Astrocyte (in vitro differentiated cells and primary cell): ENCODE results near the gene CNGA4. TPM values are rescaled to one million over a fixed set of nuclear protein-coding genes. Genes with fewer than 3 reads are reported as not detected.

Source experiments
- DNase-seq: peaks from one replicate; pipeline ENCODE4 v3.0.0-alpha.2; 2010; ENCODE audit warnings: low read depth
- FAIRE-seq: peaks from 2 replicates; lab custom pipeline; 2011; peaks lifted over from hg19 to GRCh38; lab: Jason Lieb, UNC
- H2AFZ ChIP-seq: 2 replicates; pipeline ENCODE4 v1.6.0; 2012; ENCODE audit warnings: low read depth, low read length, inconsistent platforms
- H3K27ac ChIP-seq: 2 replicates; pipeline ENCODE4 v1.5.1; 2011; ENCODE audit warnings: low read depth, low read length, inconsistent platforms
- H3K27me3 ChIP-seq: 2 replicates; pipeline ENCODE4 v1.6.0; 2011; ENCODE audit warnings: low read length, inconsistent platforms; ENCODE audit not compliant: insufficient read depth
- H3K36me3 ChIP-seq: 2 replicates; pipeline ENCODE4 v1.5.1; 2011; ENCODE audit warnings: low read length, inconsistent platforms; ENCODE audit not compliant: insufficient read depth
- H3K4me1 ChIP-seq: 2 replicates; pipeline ENCODE4 v1.5.1; 2011; ENCODE audit warnings: low read length, inconsistent platforms; ENCODE audit not compliant: insufficient read depth
- H3K4me2 ChIP-seq: 2 replicates; pipeline ENCODE4 v1.6.0; 2012; ENCODE audit warnings: low read length, inconsistent platforms
- H3K4me3 ChIP-seq: 2 replicates; pipeline ENCODE4 v1.5.1; 2011; ENCODE audit warnings: low read depth, mild to moderate bottlenecking, low read length, inconsistent platforms; ENCODE audit not compliant: insufficient read depth
- H3K79me2 ChIP-seq: 2 replicates; pipeline ENCODE4 v1.6.0; 2012; ENCODE audit warnings: mild to moderate bottlenecking, low read length, inconsistent platforms; ENCODE audit not compliant: insufficient read depth
- H3K9ac ChIP-seq: 2 replicates; pipeline ENCODE4 v1.6.0; 2012; ENCODE audit warnings: mild to moderate bottlenecking, low read length, inconsistent platforms
- H3K9me3 ChIP-seq: 2 replicates; pipeline ENCODE4 v1.5.1; 2012; ENCODE audit warnings: low read depth, mild to moderate bottlenecking, low read length, inconsistent platforms; ENCODE audit not compliant: insufficient read depth
- H4K20me1 ChIP-seq: 2 replicates; pipeline ENCODE4 v1.6.0; 2012; ENCODE audit warnings: low read length, inconsistent platforms; ENCODE audit not compliant: insufficient read depth
- H3K27ac Mint-ChIP-seq: one replicate; pipeline ENCODE4 v1.8.0; 2021; ENCODE audit warnings: mild to moderate bottlenecking, mixed read lengths; ENCODE audit not compliant: unreplicated experiment
- H3K27me3 Mint-ChIP-seq: one replicate; pipeline ENCODE4 v1.8.0; 2021; ENCODE audit warnings: low read depth, mixed read lengths; ENCODE audit not compliant: unreplicated experiment
- H3K36me3 Mint-ChIP-seq: one replicate; pipeline ENCODE4 v1.8.0; 2021; ENCODE audit warnings: low read depth, mixed read lengths; ENCODE audit not compliant: unreplicated experiment
- H3K4me1 Mint-ChIP-seq: one replicate; pipeline ENCODE4 v1.8.0; 2021; ENCODE audit warnings: low read depth, mixed read lengths; ENCODE audit not compliant: unreplicated experiment
- H3K4me3 Mint-ChIP-seq: one replicate; pipeline ENCODE4 v1.8.0; 2021; ENCODE audit warnings: mild to moderate bottlenecking, moderate library complexity, mixed read lengths; ENCODE audit not compliant: unreplicated experiment
- H3K9me3 Mint-ChIP-seq: one replicate; pipeline ENCODE4 v1.8.0; 2021; ENCODE audit warnings: mild to moderate bottlenecking, mixed read lengths; ENCODE audit not compliant: unreplicated experiment
- CTCF ChIP-seq: IDR thresholded peaks from 2 replicates; pipeline ENCODE4 v1.5.1; 2011; ENCODE audit warnings: low read depth, mild to moderate bottlenecking, inconsistent platforms, low read length, moderate library complexity; ENCODE audit not compliant: insufficient read depth
- EZH2 ChIP-seq: IDR thresholded peaks from 2 replicates; pipeline ENCODE4 v1.6.1; 2012; ENCODE audit warnings: mild to moderate bottlenecking, low read length, inconsistent platforms; ENCODE audit not compliant: insufficient read depth
- total RNA-seq: library from RNA; stranded (reverse); gene quantifications from 2 replicates; pipeline ENCODE4 v1.2.1, GENCODE V29; 2021

CNGA4 gene
- total RNA-seq, 1 donor from 2014 or later, result 0.16 TPM

- H3K4me3 Mint-ChIP-seq, result no peak overlapping the region
- no peak overlapping the region for H3K27ac ChIP-seq
- H4K20me1 ChIP-seq, result peaks cover 54% of the 10 kb centered on the region
- H3K9me3 Mint-ChIP-seq, result no peaks in the 10 kb centered on the region
- no peaks in the 10 kb centered on the region for H3K36me3 ChIP-seq
- H3K4me2 ChIP-seq, result no peak overlapping the region
- H3K27me3 Mint-ChIP-seq, result no peaks in the 10 kb centered on the region
- TF ChIP-seq EZH2 (no peak), CTCF (no peak)
- no peaks in the 10 kb centered on the region for H3K9me3 ChIP-seq
- DNase-seq (no peak), FAIRE-seq (no peak)
- H2AFZ ChIP-seq, result no peak overlapping the region
- H3K4me1 ChIP-seq, result peaks cover 6% of the 10 kb centered on the region
- peaks cover 8% of the 10 kb centered on the region for H3K4me1 Mint-ChIP-seq
- no peaks in the 10 kb centered on the region for H3K27me3 ChIP-seq
- no peak overlapping the region for H3K4me3 ChIP-seq
- no peaks in the 10 kb centered on the region for H3K36me3 Mint-ChIP-seq
- H3K79me2 ChIP-seq, result peaks cover 92% of the 10 kb centered on the region
- H3K9ac ChIP-seq, result no peak overlapping the region
- no peak overlapping the region for H3K27ac Mint-ChIP-seq
These were observed 9.0 kb upstream of the CNGA4 start for GRCh38 chr11:6229911-6230310.

- peaks cover 36% of the 10 kb centered on the region for H4K20me1 ChIP-seq
- no peaks in the 10 kb centered on the region for H3K36me3 Mint-ChIP-seq
- H3K4me1 ChIP-seq, result peaks cover 6% of the 10 kb centered on the region
- no peak for TF ChIP-seq EZH2
- no peak for TF ChIP-seq CTCF
- H3K27ac Mint-ChIP-seq, result no peak overlapping the region
- H3K27ac ChIP-seq, result no peak overlapping the region
- no peaks in the 10 kb centered on the region for H3K27me3 ChIP-seq
- no peaks in the 10 kb centered on the region for H3K36me3 ChIP-seq
- FAIRE-seq (no peak), DNase-seq (no peak)
- no peaks in the 10 kb centered on the region for H3K27me3 Mint-ChIP-seq
- H3K4me3 Mint-ChIP-seq, result peak overlapping the region; percentile 72
- peaks cover 63% of the 10 kb centered on the region for H3K79me2 ChIP-seq
- no peak overlapping the region for H3K9ac ChIP-seq
- peak overlapping the region; percentile 98 for H3K4me2 ChIP-seq
- no peaks in the 10 kb centered on the region for H3K9me3 Mint-ChIP-seq
- peaks cover 8% of the 10 kb centered on the region for H3K4me1 Mint-ChIP-seq
- no peak overlapping the region for H2AFZ ChIP-seq
- H3K4me3 ChIP-seq, result peak overlapping the region; percentile 1
- H3K9me3 ChIP-seq, result no peaks in the 10 kb centered on the region
These were observed 6.0 kb upstream of the CNGA4 start for GRCh38 chr11:6232899-6233298.

- H3K4me2 ChIP-seq, result peak overlapping the region; percentile 98
- H3K9me3 ChIP-seq, result no peaks in the 10 kb centered on the region
- DNase-seq, result no peak
- peak overlapping the region; percentile 99 for H2AFZ ChIP-seq
- H3K27me3 ChIP-seq, result no peaks in the 10 kb centered on the region
- H3K79me2 ChIP-seq, result peaks cover 54% of the 10 kb centered on the region
- TF ChIP-seq EZH2 (no peak), CTCF (no peak)
- H3K4me3 Mint-ChIP-seq, result peak overlapping the region; percentile 94
- no peaks in the 10 kb centered on the region for H3K36me3 ChIP-seq
- H3K4me3 ChIP-seq, result peak overlapping the region; percentile 97
- H3K27me3 Mint-ChIP-seq, result no peaks in the 10 kb centered on the region
- peak overlapping the region; percentile 97 for H3K9ac ChIP-seq
- H4K20me1 ChIP-seq, result peaks cover 30% of the 10 kb centered on the region
- H3K4me1 Mint-ChIP-seq, result peaks cover 8% of the 10 kb centered on the region
- peaks cover 2% of the 10 kb centered on the region for H3K9me3 Mint-ChIP-seq
- H3K36me3 Mint-ChIP-seq, result no peaks in the 10 kb centered on the region
- H3K27ac ChIP-seq, result peak overlapping the region; percentile 77
- peaks cover 6% of the 10 kb centered on the region for H3K4me1 ChIP-seq
- peak overlapping the region; percentile 90 for H3K27ac Mint-ChIP-seq
- FAIRE-seq, result no peak
These were observed 4.9 kb upstream of the CNGA4 start for GRCh38 chr11:6233984-6234386.
